Peyer's patch (tissue), 4 donors: Measurements from ENCODE around the gene PPT2.

Experiments
- POLR2A ChIP-seq, 2 donors: fragments of 450-650 bp; IDR thresholded peaks; one replicate each; pipeline ENCODE4 v1.5.1; 2017; ENCODE audit warnings: antibody characterized with exemption in 2 of 2, mild to moderate bottlenecking in 2 of 2, moderate library complexity in 2 of 2
- TF ChIP-seq, protein P1 (sequence below), 6 experiments: fragments of 450-650 bp in 4 of 6; fragments of 200-600 bp in 2 of 6; sonication (generic) in 1 of 6; IDR thresholded peaks; one replicate each; pipeline ENCODE4 v1.5.1; 2017 to 2019; ENCODE audit warnings: antibody characterized with exemption in 6 of 6, mild to moderate bottlenecking in 3 of 6, moderate library complexity in 1 of 6

DNA sequence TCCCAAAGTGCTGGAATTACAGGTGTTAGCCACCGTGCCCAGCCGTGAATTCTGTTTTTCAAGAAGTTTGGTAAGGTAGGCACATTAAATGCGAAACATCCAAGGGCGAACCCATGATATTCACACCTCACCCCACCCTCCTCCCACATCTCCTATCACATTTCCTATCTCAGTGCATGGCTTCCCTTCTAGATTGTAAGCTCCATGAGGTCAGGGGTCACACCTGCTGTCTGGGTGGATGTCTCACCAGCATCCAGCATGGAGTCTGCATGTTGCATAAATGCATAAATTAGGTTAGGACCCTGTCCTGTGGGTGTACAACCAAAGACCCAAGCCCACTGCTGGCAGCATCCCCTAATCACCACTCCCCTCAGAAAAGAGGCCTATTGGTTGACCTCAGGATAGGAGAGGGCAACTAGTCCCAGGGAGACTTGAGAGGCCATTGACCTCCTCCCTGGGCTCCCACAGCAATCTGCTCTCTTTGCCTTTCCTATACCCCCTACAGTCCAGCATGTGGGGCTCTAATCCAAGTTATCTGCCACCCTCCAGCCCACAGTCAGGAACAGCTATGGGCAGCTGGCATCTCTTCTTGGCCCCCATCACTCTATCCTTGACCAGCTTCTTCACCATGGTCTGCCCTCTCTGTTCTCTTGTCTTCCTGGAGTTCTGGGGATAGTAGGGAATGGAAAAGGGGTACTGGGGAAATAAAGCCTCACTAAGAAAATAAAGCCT, 6.4 kb upstream of the PPT2 start:
- TF ChIP-seq, protein P1, sequence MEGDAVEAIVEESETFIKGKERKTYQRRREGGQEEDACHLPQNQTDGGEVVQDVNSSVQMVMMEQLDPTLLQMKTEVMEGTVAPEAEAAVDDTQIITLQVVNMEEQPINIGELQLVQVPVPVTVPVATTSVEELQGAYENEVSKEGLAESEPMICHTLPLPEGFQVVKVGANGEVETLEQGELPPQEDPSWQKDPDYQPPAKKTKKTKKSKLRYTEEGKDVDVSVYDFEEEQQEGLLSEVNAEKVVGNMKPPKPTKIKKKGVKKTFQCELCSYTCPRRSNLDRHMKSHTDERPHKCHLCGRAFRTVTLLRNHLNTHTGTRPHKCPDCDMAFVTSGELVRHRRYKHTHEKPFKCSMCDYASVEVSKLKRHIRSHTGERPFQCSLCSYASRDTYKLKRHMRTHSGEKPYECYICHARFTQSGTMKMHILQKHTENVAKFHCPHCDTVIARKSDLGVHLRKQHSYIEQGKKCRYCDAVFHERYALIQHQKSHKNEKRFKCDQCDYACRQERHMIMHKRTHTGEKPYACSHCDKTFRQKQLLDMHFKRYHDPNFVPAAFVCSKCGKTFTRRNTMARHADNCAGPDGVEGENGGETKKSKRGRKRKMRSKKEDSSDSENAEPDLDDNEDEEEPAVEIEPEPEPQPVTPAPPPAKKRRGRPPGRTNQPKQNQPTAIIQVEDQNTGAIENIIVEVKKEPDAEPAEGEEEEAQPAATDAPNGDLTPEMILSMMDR (IDR thresholded peaks at IDR 0.05): no peak
- TF ChIP-seq POLR2A (IDR thresholded peaks at IDR 0.05): no peak
